Neural progenitor cell (in vitro differentiated cells): Measurements from ENCODE around the gene INPP5D.

Experiments used
- EZH2 ChIP-seq: fragments of 200-600 bp; sonication (generic); IDR thresholded peaks from 2 replicates; pipeline ENCODE4 v1.6.1; 2017; ENCODE audit warnings: antibody characterized with exemption, mild to moderate bottlenecking, moderate library complexity
- TF ChIP-seq, protein P1 (sequence below): fragments of 200-600 bp; sonication (generic); IDR thresholded peaks from 2 replicates; pipeline ENCODE4 v1.5.1; 2017; ENCODE audit warnings: antibody characterized with exemption, mild to moderate bottlenecking

DNA sequence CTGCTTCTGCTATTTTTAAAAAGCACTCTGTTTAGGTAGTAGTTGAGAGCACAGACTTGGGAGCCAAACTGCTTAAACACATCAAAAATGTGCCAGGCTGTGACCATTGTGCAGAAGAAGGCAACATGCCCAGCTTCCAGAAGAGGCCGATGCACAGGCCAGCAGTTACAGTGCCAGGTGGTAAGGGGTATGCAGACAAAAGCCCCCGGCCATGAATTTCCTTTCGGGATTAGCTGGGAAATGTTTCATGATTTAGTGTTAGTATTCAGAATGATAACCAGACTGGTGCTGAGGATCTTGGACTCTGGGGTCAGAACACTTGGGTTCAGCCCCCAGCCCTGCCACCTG, 151.4 kb downstream of the INPP5D start:
- TF ChIP-seq EZH2: no peak
- TF ChIP-seq, protein P1, sequence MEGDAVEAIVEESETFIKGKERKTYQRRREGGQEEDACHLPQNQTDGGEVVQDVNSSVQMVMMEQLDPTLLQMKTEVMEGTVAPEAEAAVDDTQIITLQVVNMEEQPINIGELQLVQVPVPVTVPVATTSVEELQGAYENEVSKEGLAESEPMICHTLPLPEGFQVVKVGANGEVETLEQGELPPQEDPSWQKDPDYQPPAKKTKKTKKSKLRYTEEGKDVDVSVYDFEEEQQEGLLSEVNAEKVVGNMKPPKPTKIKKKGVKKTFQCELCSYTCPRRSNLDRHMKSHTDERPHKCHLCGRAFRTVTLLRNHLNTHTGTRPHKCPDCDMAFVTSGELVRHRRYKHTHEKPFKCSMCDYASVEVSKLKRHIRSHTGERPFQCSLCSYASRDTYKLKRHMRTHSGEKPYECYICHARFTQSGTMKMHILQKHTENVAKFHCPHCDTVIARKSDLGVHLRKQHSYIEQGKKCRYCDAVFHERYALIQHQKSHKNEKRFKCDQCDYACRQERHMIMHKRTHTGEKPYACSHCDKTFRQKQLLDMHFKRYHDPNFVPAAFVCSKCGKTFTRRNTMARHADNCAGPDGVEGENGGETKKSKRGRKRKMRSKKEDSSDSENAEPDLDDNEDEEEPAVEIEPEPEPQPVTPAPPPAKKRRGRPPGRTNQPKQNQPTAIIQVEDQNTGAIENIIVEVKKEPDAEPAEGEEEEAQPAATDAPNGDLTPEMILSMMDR: no peak
